Esophagus squamous epithelium (tissue), 5 donors: Measurements from ENCODE around the gene ANKRD44. TPM values are rescaled to one million over a fixed set of nuclear protein-coding genes. Genes with fewer than 3 reads are reported as not detected.

ENCODE experiments used
- DNase-seq: peaks from one replicate; lab custom pipeline; 2025; lab: John Stamatoyannopoulos, UW
- H3K27ac ChIP-seq, 4 donors: fragments of 200-600 bp; sonication (generic); one replicate each; pipeline ENCODE4 v1.5.1; 2016 to 2019; ENCODE audit warnings: mild to moderate bottlenecking in 1 of 4
- H3K27me3 ChIP-seq, 4 donors: fragments of 200-600 bp; sonication (generic); 1 replicate in 3 of 4; 2 replicates in 1 of 4; pipeline versions ENCODE4 v1.5.1 to v1.6.0; 2017 to 2021; ENCODE audit warnings: antibody characterized with exemption in 1 of 4
- H3K36me3 ChIP-seq, 3 donors: fragments of 200-600 bp; sonication (generic); one replicate each; pipeline ENCODE4 v1.5.1; 2016 to 2019
- H3K4me1 ChIP-seq, 3 donors: fragments of 200-600 bp; sonication (generic); one replicate each; pipeline ENCODE4 v1.5.1; 2017 to 2019
- H3K4me3 ChIP-seq, 4 donors: fragments of 200-600 bp; sonication (generic); 1 replicate in 3 of 4; 2 replicates in 1 of 4; pipeline ENCODE4 v1.5.1; 2016 to 2019; ENCODE audit warnings: mild to moderate bottlenecking in 2 of 4, moderate library complexity in 1 of 4
- H3K9me3 ChIP-seq, 3 donors: fragments of 200-600 bp; sonication (generic); one replicate each; pipeline ENCODE4 v1.5.1; 2016 to 2019
- POLR2A ChIP-seq, 4 donors: fragments of 450-650 bp; IDR thresholded peaks; one replicate each; pipeline ENCODE4 v1.6.1; 2017; ENCODE audit warnings: antibody characterized with exemption in 4 of 4, mild to moderate bottlenecking in 4 of 4, moderate library complexity in 3 of 4
- WGBS, 2 donors: methylation state at CpG; one replicate each; pipeline ENCODE4 v1.1.5; 2018; 5-methylcytosine and 5-hydroxymethylcytosine counted together
- intact Hi-C: fragments of 100-400 bp; cut with DNase I; formaldehyde crosslinking; loops from one replicate; pipeline ENCODE4 v1.15.0; 2022
- total RNA-seq, 4 donors: library from RNA; depleted of rRNA; stranded (reverse); fragments of >200 nt; gene quantifications; one replicate each; pipeline ENCODE4 v1.1.0, GENCODE V29; 2016
- TF ChIP-seq, protein P1 (sequence below), 6 experiments: fragments of 450-650 bp in 4 of 6; fragments of 200-600 bp in 2 of 6; sonication (generic) in 2 of 6; IDR thresholded peaks; one replicate each; pipeline ENCODE4 v1.5.1; 2016 to 2019; ENCODE audit warnings: antibody characterized with exemption in 6 of 6, mild to moderate bottlenecking in 4 of 6, moderate library complexity in 4 of 6
- donor health status: DM: yes; HTN: yes; CAD: no.

ANKRD44 gene
- total RNA-seq, 4 donors from 2014 or later = 4.5 to 54.0 (median 11.4) TPM

DNA sequence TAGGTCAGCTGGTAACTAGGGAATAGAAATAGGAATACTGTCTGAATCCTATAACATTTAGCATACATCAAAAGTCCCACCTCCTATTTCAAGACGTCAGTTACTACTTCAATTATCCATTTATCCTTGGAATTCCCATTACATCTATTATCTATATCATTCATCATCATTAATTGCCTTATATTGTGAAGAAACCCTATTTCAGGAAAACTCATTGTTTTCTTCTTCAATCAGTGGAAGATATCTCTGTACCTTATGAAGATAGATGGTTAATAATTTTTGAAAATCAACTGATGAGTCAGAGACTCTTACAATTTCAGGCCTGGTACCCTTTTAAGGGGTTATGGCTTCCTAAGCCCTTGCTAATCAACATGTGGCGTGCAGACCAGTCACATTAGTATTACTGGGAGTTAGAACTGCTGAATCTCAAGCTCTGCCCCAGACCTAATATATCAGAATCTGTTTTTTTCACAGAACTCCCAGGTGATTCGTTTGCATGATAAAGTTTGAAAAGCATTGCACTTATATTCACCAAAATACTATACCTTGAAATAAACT is 314.7 kb downstream of the ANKRD44 start:
- Histone ChIP-seq H3K4me1 (no peaks in the 10 kb centered on the region), H3K36me3 (peaks cover 0 to 50% (median 4%) of the 10 kb centered on the region in 3 donors), H3K9me3 (no peaks in the 10 kb centered on the region), H3K27me3 (no peaks in the 10 kb centered on the region), H3K27ac (no peak overlapping the region), H3K4me3 (no peak overlapping the region)
- WGBS, 2 donors = 96 to 98% methylated on average over 3 of the region's 3 CpGs
- DNase-seq = no peak
- intact Hi-C loops = no loop called here
- TF ChIP-seq, protein P1, sequence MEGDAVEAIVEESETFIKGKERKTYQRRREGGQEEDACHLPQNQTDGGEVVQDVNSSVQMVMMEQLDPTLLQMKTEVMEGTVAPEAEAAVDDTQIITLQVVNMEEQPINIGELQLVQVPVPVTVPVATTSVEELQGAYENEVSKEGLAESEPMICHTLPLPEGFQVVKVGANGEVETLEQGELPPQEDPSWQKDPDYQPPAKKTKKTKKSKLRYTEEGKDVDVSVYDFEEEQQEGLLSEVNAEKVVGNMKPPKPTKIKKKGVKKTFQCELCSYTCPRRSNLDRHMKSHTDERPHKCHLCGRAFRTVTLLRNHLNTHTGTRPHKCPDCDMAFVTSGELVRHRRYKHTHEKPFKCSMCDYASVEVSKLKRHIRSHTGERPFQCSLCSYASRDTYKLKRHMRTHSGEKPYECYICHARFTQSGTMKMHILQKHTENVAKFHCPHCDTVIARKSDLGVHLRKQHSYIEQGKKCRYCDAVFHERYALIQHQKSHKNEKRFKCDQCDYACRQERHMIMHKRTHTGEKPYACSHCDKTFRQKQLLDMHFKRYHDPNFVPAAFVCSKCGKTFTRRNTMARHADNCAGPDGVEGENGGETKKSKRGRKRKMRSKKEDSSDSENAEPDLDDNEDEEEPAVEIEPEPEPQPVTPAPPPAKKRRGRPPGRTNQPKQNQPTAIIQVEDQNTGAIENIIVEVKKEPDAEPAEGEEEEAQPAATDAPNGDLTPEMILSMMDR (IDR thresholded peaks at IDR 0.05) = no peak
- no peak for TF ChIP-seq POLR2A (IDR thresholded peaks at IDR 0.05)

DNA sequence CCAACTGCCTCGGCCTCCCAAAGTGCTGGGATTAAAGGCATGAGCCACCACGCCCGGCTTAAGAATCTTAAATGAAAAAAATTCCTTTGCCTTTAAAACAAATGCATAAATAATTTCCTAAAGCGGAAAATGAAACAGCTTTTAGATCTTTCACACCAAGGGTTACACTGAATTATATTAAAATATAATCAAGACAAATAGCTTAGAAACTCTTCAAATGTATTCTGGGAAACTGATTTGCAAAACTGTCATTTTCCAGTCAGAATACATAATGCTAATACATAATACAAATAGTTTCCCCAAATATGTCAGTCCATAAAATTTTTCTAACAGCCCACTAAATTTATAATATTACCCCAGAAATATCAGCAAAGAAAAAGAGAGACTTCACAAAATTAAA is 315.8 kb downstream of the ANKRD44 start:
- TF ChIP-seq, protein P1 (IDR thresholded peaks at IDR 0.05) = no peak
- no peak for TF ChIP-seq POLR2A (IDR thresholded peaks at IDR 0.05)
- Histone ChIP-seq H3K27ac (no peak overlapping the region), H3K27me3 (no peaks in the 10 kb centered on the region), H3K36me3 (peaks cover 0 to 50% (median 4%) of the 10 kb centered on the region in 3 donors), H3K4me1 (no peaks in the 10 kb centered on the region), H3K9me3 (no peaks in the 10 kb centered on the region), H3K4me3 (no peak overlapping the region)
- no peak for DNase-seq
- intact Hi-C loops = no loop called here
- 66 to 73% methylated on average over 4 of the region's 4 CpGs for WGBS, 2 donors

DNA sequence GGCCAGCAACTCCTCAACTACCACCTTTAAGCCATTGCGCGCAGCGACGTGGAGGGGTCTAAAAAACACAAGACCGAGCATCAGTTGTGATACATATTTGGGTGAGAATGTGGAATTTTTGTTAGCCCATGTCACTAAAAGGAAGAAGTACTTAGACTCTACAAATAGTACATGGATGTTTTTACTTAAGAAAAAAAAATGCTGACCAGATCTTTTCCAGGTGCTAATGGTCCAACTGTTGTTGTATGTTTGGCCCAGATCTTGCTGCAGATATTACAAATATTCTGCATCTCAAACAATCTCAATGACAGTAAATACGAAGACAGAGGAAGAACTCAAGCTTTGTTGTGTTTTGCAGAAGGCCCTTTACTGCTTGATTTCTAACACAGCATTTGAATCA is 317.0 kb downstream of the ANKRD44 start:
- no peak for DNase-seq
- no peak for TF ChIP-seq POLR2A (IDR thresholded peaks at IDR 0.05)
- TF ChIP-seq, protein P1 (IDR thresholded peaks at IDR 0.05) = no peak
- Histone ChIP-seq H3K4me1 (peaks cover 0 to 2% (median 0%) of the 10 kb centered on the region in 3 donors), H3K36me3 (peaks cover 0 to 46% (median 2%) of the 10 kb centered on the region in 3 donors), H3K9me3 (no peaks in the 10 kb centered on the region), H3K4me3 (no peak overlapping the region), H3K27ac (no peak overlapping the region), H3K27me3 (no peaks in the 10 kb centered on the region)
- intact Hi-C loops = no loop called here
- 89 to 98% methylated on average over 6 of the region's 6 CpGs for WGBS, 2 donors

DNA sequence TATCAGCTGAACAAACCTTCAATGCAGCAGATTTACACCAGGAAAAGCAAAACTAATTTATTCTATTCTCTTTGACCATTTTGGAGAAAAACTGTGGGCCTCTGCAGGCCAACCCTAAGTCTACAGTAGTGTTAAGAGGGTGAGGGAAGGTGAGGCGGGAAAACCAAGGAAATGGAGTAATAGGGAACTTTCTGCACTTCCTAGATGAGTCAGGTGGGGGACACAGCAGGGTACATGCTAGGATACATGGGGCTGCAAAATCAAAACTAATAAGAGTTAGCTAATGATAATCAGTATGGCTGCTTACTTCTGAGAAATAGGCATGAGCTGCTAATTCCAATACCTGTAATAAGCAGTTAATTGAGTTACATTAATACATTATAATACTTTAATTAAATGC is 318.1 kb downstream of the ANKRD44 start:
- Histone ChIP-seq H3K4me3 (no peak overlapping the region), H3K36me3 (peaks cover 0 to 35% (median 0%) of the 10 kb centered on the region in 3 donors), H3K4me1 (peaks cover 0 to 13% (median 5%) of the 10 kb centered on the region in 3 donors), H3K27ac (no peak overlapping the region), H3K9me3 (no peaks in the 10 kb centered on the region), H3K27me3 (no peaks in the 10 kb centered on the region)
- 93 to 100% methylated on average over 1 of the region's 1 CpG for WGBS, 2 donors
- TF ChIP-seq, protein P1 (IDR thresholded peaks at IDR 0.05) = no peak
- no peak for TF ChIP-seq POLR2A (IDR thresholded peaks at IDR 0.05)
- intact Hi-C loops = no loop called here
- DNase-seq = no peak

DNA sequence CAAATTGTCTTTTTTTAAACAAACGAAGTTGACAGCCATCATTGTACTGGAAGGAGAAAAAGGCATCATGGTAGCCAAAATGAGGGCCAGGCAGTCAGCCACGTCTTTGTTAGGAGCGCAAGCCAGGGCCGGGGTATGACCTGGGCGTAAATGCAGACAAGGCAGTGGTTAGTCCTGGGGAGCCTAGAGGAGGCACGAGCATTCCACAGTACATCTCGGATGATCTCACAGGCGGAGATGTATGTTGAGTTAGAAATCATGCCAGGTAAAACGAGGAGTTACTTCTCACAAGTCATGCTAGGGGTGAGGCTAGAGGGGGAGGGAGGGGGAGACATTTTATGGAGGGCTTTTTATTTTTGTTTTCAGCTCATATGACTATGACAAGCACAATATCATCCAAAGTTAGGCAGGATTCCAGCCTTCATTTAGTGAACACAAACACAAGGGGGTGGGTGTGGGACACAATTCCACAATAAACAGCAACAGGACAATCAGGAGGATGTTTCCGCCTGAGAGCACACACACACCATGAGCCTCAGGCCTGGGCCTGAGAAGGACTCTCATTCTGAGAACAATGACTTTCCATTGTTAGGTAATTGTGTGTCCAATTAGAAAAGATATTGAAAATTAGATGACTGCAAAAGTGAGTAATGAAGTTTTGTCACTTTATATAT is 319.7 kb downstream of the ANKRD44 start:
- H3K9me3 ChIP-seq = no peaks in the 10 kb centered on the region
- TF ChIP-seq, protein P1 (IDR thresholded peaks at IDR 0.05) = no peak
- TF ChIP-seq POLR2A (IDR thresholded peaks at IDR 0.05) = no peak
- H3K4me1 ChIP-seq = peaks cover 0 to 16% (median 5%) of the 10 kb centered on the region in 3 donors
- H3K27ac ChIP-seq = no peak overlapping the region
- no peaks in the 10 kb centered on the region for H3K27me3 ChIP-seq
- DNase-seq = no peak
- WGBS, 2 donors = 84 to 97% methylated on average over 10 of the region's 10 CpGs
- peaks cover 0 to 27% (median 0%) of the 10 kb centered on the region in 3 donors for H3K36me3 ChIP-seq
- no peak overlapping the region for H3K4me3 ChIP-seq
- intact Hi-C loops = no loop called here
